IMR-90 (cell line): ENCODE results near the gene LINC00237. TPM values are rescaled to one million over a fixed set of nuclear protein-coding genes. Genes with fewer than 3 reads are reported as not detected.

Experiments used
- ATAC-seq: fragments of 200-7000 bp; cut with Tn5 transposase; 2 replicates; pipeline ENCODE4 v1.9.1; 2020; ENCODE audit warnings: low read depth, mild to moderate bottlenecking, moderate library complexity
- BruUV-seq: library from RNA; stranded (reverse); fragments of 400-500 nt; replicated peaks from 2 replicates; lab custom pipeline; 2021; lab: Mats Ljungman, UMichigan
- CTCF ChIA-PET: fragments of 300-600 bp; formaldehyde crosslinking; extraction: SDS; loops from one replicate; lab custom pipeline; 2021; ENCODE audit warnings: antibody characterized with exemption; lab: Yijun Ruan, JAX
- POLR2A ChIA-PET: fragments of 300-600 bp; sonication (Branson Sonifier 250); formaldehyde crosslinking; loops from one replicate; lab custom pipeline; 2022; ENCODE audit warnings: antibody characterized with exemption; ENCODE audit not compliant: unreplicated experiment; lab: Charles Lee
- DNase-seq: peaks from one replicate; pipeline ENCODE4 v3.0.0; 2013
- H2AFZ ChIP-seq: replicated peaks from 2 replicates; pipeline ENCODE3; 2013; ENCODE audit warnings: low read length, mild to moderate bottlenecking; ENCODE audit not compliant: poor library complexity
- H2AK5ac ChIP-seq: 2 replicates; pipeline ENCODE4 v1.6.1; 2013; ENCODE audit warnings: low read depth, low read length, inconsistent platforms
- H2AK9ac ChIP-seq: replicated peaks from 2 replicates; pipeline ENCODE3; 2013; ENCODE audit warnings: mild to moderate bottlenecking, low read depth, low read length, moderate library complexity; ENCODE audit not compliant: poor library complexity
- H2BK120ac ChIP-seq: 2 replicates; pipeline ENCODE4 v1.6.1; 2013; ENCODE audit warnings: low read depth, low read length, inconsistent platforms
- H2BK15ac ChIP-seq: 3 replicates; pipeline ENCODE4 v1.6.1; 2013; ENCODE audit warnings: low read depth, low read length, inconsistent platforms
- H2BK20ac ChIP-seq: 2 replicates; pipeline ENCODE4 v1.6.1; 2013; ENCODE audit warnings: low read depth, mild to moderate bottlenecking, inconsistent platforms, low read length, moderate library complexity
- H2BK5ac ChIP-seq: 2 replicates; pipeline ENCODE4 v1.6.1; 2013; ENCODE audit warnings: mild to moderate bottlenecking, low read depth, low read length, inconsistent platforms; ENCODE audit not compliant: poor library complexity, severe bottlenecking
- H3K14ac ChIP-seq: replicated peaks from 2 replicates; pipeline ENCODE4 v1.6.1; 2013; ENCODE audit warnings: low read depth, low read length, inconsistent platforms
- H3K18ac ChIP-seq: 2 replicates; pipeline ENCODE4 v1.6.1; 2013; ENCODE audit warnings: low read depth, low read length, control low read depth
- H3K23ac ChIP-seq: 2 replicates; pipeline ENCODE4 v1.6.1; 2013; ENCODE audit warnings: low read depth, low read length, inconsistent platforms
- H3K27ac ChIP-seq: 2 replicates; pipeline ENCODE4 v1.5.1; 2013; ENCODE audit warnings: mild to moderate bottlenecking, control low read depth, low read length; ENCODE audit not compliant: insufficient read depth
- H3K27me3 ChIP-seq: 2 replicates; pipeline ENCODE4 v1.6.1; 2013; ENCODE audit warnings: low read length; ENCODE audit not compliant: control insufficient read depth, insufficient read depth
- H3K36me3 ChIP-seq: 2 replicates; pipeline ENCODE4 v1.6.1; 2013; ENCODE audit warnings: low read length, mixed read lengths; ENCODE audit not compliant: control insufficient read depth, insufficient read depth
- H3K4ac ChIP-seq: 2 replicates; pipeline ENCODE4 v1.6.1; 2013; ENCODE audit warnings: low read depth, low read length, inconsistent platforms
- H3K4me1 ChIP-seq: 2 replicates; pipeline ENCODE4 v1.6.1; 2013; ENCODE audit warnings: low read length, mixed read lengths; ENCODE audit not compliant: control insufficient read depth, insufficient read depth
- H3K4me2 ChIP-seq: 2 replicates; pipeline ENCODE4 v1.6.1; 2013; ENCODE audit warnings: low read depth, mild to moderate bottlenecking, control low read depth, low read length, moderate library complexity
- H3K4me3 ChIP-seq: 2 replicates; pipeline ENCODE4 v1.5.1; 2013; ENCODE audit warnings: low read depth, mild to moderate bottlenecking, control low read depth, low read length, moderate library complexity; ENCODE audit not compliant: insufficient read depth
- H3K56ac ChIP-seq: 2 replicates; pipeline ENCODE4 v1.6.1; 2013; ENCODE audit warnings: low read length, inconsistent platforms; ENCODE audit not compliant: insufficient read depth; ENCODE audit errors: extremely low read depth
- H3K79me1 ChIP-seq, 2 experiments: 2 replicates each; pipeline ENCODE4 v1.6.1; 2013; ENCODE audit warnings: low read length in 2 of 2, inconsistent platforms in 1 of 2, low read depth in 1 of 2
- H3K9ac ChIP-seq: 2 replicates; pipeline ENCODE4 v1.6.1; 2013; ENCODE audit warnings: low read depth, low read length, control low read depth
- H3K9me1 ChIP-seq: 2 replicates; pipeline ENCODE4 v1.6.1; 2013; ENCODE audit warnings: low read length, inconsistent platforms; ENCODE audit not compliant: insufficient read depth
- H3K9me3 ChIP-seq: 2 replicates; pipeline ENCODE4 v1.6.1; 2013; ENCODE audit warnings: low read length; ENCODE audit not compliant: control insufficient read depth, insufficient read depth
- H4K20me1 ChIP-seq: 2 replicates; pipeline ENCODE4 v1.6.1; 2013; ENCODE audit warnings: low read length, inconsistent platforms; ENCODE audit not compliant: insufficient read depth
- H4K5ac ChIP-seq: 2 replicates; pipeline ENCODE4 v1.6.1; 2013; ENCODE audit warnings: mild to moderate bottlenecking, low read depth, low read length, control low read depth
- H4K8ac ChIP-seq, 2 experiments: 2 replicates each; pipeline ENCODE4 v1.6.1; 2013; ENCODE audit warnings: low read depth in 2 of 2, low read length in 2 of 2, control low read depth in 1 of 2, inconsistent platforms in 1 of 2
- H4K91ac ChIP-seq: 2 replicates; pipeline ENCODE4 v1.6.1; 2013; ENCODE audit warnings: low read depth, low read length, inconsistent platforms; ENCODE audit not compliant: insufficient read depth
- CEBPB ChIP-seq: IDR thresholded peaks from 2 replicates; pipeline ENCODE4 v1.6.1; 2012; ENCODE audit warnings: low read depth, low read length, improper control_type of control experiment
- CHD1 ChIP-seq: IDR thresholded peaks from 2 replicates; pipeline ENCODE4 v1.6.1; 2012; ENCODE audit warnings: low read depth, low read length, improper control_type of control experiment
- FOS ChIP-seq: fragments of 150-350 bp; IDR thresholded peaks from 2 replicates; pipeline ENCODE4 v1.6.1; 2016; ENCODE audit warnings: low read depth, low read length
- MAZ ChIP-seq: IDR thresholded peaks from 2 replicates; pipeline ENCODE4 v1.6.1; 2012; ENCODE audit warnings: low read depth, mild to moderate bottlenecking, low read length, improper control_type of control experiment, moderate library complexity, borderline replicate concordance
- MXI1 ChIP-seq: IDR thresholded peaks from 2 replicates; pipeline ENCODE4 v1.6.1; 2012; ENCODE audit warnings: low read depth, mild to moderate bottlenecking, low read length, moderate library complexity, borderline replicate concordance
- NFE2L2 ChIP-seq: fragments of 150-350 bp; IDR thresholded peaks from 2 replicates; pipeline ENCODE4 v1.6.1; 2016; ENCODE audit warnings: low read depth, mild to moderate bottlenecking, low read length
- POLR2A ChIP-seq: IDR thresholded peaks from 2 replicates; pipeline ENCODE4 v1.6.1; 2012; ENCODE audit warnings: mild to moderate bottlenecking, low read depth, low read length
- RAD21 ChIP-seq: IDR thresholded peaks from 2 replicates; pipeline ENCODE4 v1.6.1; 2012; ENCODE audit warnings: low read length, improper control_type of control experiment
- RCOR1 ChIP-seq: IDR thresholded peaks from 2 replicates; pipeline ENCODE4 v1.6.1; 2012; ENCODE audit warnings: mild to moderate bottlenecking, low read length, improper control_type of control experiment; ENCODE audit not compliant: insufficient replicate concordance
- RFX5 ChIP-seq: IDR thresholded peaks from 2 replicates; pipeline ENCODE4 v1.8.0; 2012; ENCODE audit warnings: low read depth, mild to moderate bottlenecking, low read length, moderate library complexity
- SMC3 ChIP-seq: fragments of 150-350 bp; IDR thresholded peaks from 2 replicates; pipeline ENCODE4 v1.6.1; 2016; ENCODE audit warnings: low read depth, mild to moderate bottlenecking, antibody characterized with exemption, low read length, moderate library complexity
- WGBS, 2 experiments: methylation state at CpG; one replicate each; pipeline versions ENCODE4 v1.1.5 to v1.1.7; 2013; ENCODE audit warnings: missing lambda C conversion rate in 2 of 2; ENCODE audit not compliant: insufficient read length in 1 of 2; ENCODE audit errors: extremely low coverage in 2 of 2; 5-methylcytosine and 5-hydroxymethylcytosine counted together
- dilution Hi-C: fragments of 300-500 bp; cut with HindIII; formaldehyde crosslinking; loops from one replicate; pipeline ENCODE4 v1.14.3; 2018; ENCODE audit warnings: low sequenced_read_pairs; ENCODE audit not compliant: unreplicated experiment
- in situ Hi-C: fragments of 300-500 bp; cut with MboI; formaldehyde crosslinking; loops from 3 replicates; pipeline ENCODE4 v1.14.3; 2019; ENCODE audit warnings: low sequenced_read_pairs, inconsistent platforms, mixed read lengths
- intact Hi-C: fragments of 100-400 bp; cut with micrococcal nuclease; formaldehyde crosslinking; loops from 2 replicates; pipeline ENCODE4 v1.10.0; 2022
- polyA plus RNA-seq, 3 experiments: library from polyadenylated mRNA; depleted of rRNA; stranded (reverse); fragments of >200 nt; gene quantifications; 2 replicates each; pipeline ENCODE4 v1.2.3, GENCODE V29; 2012; ENCODE audit warnings: low replicate concordance in 1 of 3
- total RNA-seq: library from RNA; depleted of rRNA; stranded (reverse); fragments of >200 nt; gene quantifications from 2 replicates; pipeline ENCODE4 v1.2.3, GENCODE V29; 2012
- TF ChIP-seq, protein P1 (sequence below): conservative IDR thresholded peaks from 2 replicates; pipeline ENCODE4 v1.5.1; 2012; ENCODE audit warnings: mild to moderate bottlenecking, low read depth, low read length, improper control_type of control experiment
- TF ChIP-seq, protein P2 (sequence below): fragments of 150-350 bp; IDR thresholded peaks from 2 replicates; pipeline ENCODE4 v1.6.1; 2016; ENCODE audit warnings: low read depth, mild to moderate bottlenecking, low read length, moderate library complexity, borderline replicate concordance

The LINC00237 gene
- total and polyA plus RNA-seq, 2 of the 4 experiments (the other 2 are of a cell fraction) = not detected

DNA sequence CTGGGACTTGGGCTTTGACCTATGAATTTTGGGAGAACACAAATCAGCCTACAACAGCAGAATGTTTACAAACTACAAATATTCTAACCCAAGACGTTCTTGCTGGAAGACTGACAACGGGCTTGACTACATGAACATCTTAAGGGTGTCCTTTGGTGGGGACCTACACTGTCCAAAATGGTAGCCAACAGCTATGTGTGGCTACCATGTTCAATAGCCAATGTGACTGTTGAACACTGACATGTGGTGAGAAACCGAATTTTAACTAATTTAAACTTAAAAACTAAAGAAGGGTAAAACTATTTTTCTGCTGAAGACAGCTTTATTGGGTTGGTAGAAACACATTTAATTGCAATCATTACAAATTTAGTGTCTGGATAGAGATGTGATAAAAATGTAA, 30.1 kb downstream of the LINC00237 start:
- intact Hi-C loops = no loop called here

More for the DNA sequence above, 30.1 kb downstream of the LINC00237 start:
- H4K8ac ChIP-seq = no peak overlapping the region
- no peak overlapping the region for H2BK15ac ChIP-seq
- H3K14ac ChIP-seq = no peak overlapping the region
- H3K4me2 ChIP-seq = no peak overlapping the region
- H2AK5ac ChIP-seq = no peak overlapping the region
- no peaks in the 10 kb centered on the region for H3K9me3 ChIP-seq
- no peak overlapping the region for H3K23ac ChIP-seq
- H3K18ac ChIP-seq = no peak overlapping the region
- no peak for TF ChIP-seq FOS
- no peak for TF ChIP-seq POLR2A
- TF ChIP-seq, protein P1, sequence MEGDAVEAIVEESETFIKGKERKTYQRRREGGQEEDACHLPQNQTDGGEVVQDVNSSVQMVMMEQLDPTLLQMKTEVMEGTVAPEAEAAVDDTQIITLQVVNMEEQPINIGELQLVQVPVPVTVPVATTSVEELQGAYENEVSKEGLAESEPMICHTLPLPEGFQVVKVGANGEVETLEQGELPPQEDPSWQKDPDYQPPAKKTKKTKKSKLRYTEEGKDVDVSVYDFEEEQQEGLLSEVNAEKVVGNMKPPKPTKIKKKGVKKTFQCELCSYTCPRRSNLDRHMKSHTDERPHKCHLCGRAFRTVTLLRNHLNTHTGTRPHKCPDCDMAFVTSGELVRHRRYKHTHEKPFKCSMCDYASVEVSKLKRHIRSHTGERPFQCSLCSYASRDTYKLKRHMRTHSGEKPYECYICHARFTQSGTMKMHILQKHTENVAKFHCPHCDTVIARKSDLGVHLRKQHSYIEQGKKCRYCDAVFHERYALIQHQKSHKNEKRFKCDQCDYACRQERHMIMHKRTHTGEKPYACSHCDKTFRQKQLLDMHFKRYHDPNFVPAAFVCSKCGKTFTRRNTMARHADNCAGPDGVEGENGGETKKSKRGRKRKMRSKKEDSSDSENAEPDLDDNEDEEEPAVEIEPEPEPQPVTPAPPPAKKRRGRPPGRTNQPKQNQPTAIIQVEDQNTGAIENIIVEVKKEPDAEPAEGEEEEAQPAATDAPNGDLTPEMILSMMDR = no peak
- TF ChIP-seq, protein P2, sequence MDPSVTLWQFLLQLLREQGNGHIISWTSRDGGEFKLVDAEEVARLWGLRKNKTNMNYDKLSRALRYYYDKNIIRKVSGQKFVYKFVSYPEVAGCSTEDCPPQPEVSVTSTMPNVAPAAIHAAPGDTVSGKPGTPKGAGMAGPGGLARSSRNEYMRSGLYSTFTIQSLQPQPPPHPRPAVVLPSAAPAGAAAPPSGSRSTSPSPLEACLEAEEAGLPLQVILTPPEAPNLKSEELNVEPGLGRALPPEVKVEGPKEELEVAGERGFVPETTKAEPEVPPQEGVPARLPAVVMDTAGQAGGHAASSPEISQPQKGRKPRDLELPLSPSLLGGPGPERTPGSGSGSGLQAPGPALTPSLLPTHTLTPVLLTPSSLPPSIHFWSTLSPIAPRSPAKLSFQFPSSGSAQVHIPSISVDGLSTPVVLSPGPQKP = no peak
- no peak for TF ChIP-seq MAZ
- no peak for TF ChIP-seq SMC3
- TF ChIP-seq CEBPB = no peak
- no peak for TF ChIP-seq RFX5
- no peak for TF ChIP-seq CHD1
- no peak for TF ChIP-seq RAD21
- no peak for TF ChIP-seq RCOR1
- no peak for TF ChIP-seq NFE2L2
- TF ChIP-seq MXI1 = no peak
- no peaks in the 10 kb centered on the region for H3K9me1 ChIP-seq
- H3K4ac ChIP-seq = no peak overlapping the region
- H3K79me1 ChIP-seq = no peaks in the 10 kb centered on the region
- no TSS peak for BruUV-seq
- no peak overlapping the region for H2AFZ ChIP-seq
- no CpG with 5 or more reads among the region's 3 CpGs for WGBS, 2 experiments
- ChIA-PET POLR2A (no interaction called here), CTCF (no interaction called here)
- H3K9ac ChIP-seq = no peak overlapping the region
- no peak overlapping the region for H3K56ac ChIP-seq
- ATAC-seq (no peak), DNase-seq (no peak)
- H4K91ac ChIP-seq = no peak overlapping the region
- H3K27ac ChIP-seq = no peak overlapping the region
- no peak overlapping the region for H2BK120ac ChIP-seq
- H3K4me3 ChIP-seq = no peak overlapping the region
- no peaks in the 10 kb centered on the region for H4K20me1 ChIP-seq
- no peak overlapping the region for H2AK9ac ChIP-seq
- dilution Hi-C loops (no loop called here), in situ Hi-C loops (no loop called here)
- no peaks in the 10 kb centered on the region for H3K4me1 ChIP-seq
- H4K5ac ChIP-seq = no peak overlapping the region
- no peak overlapping the region for H2BK20ac ChIP-seq
- no peaks in the 10 kb centered on the region for H3K27me3 ChIP-seq
- H3K36me3 ChIP-seq = no peaks in the 10 kb centered on the region
- H2BK5ac ChIP-seq = no peak overlapping the region
